OCI-LY7 (cell line): ENCODE results near the gene SYNPO2. TPM values are rescaled to one million over a fixed set of nuclear protein-coding genes. Genes with fewer than 3 reads are reported as not detected.

Source experiments
- BruUV-seq: library from RNA; stranded (reverse); fragments of 400-500 nt; replicated peaks from 2 replicates; lab custom pipeline; 2021; lab: Mats Ljungman, UMichigan
- CTCF ChIA-PET: fragments of 300-600 bp; sonication (Branson Sonifier 250); formaldehyde crosslinking; loops from one replicate; lab custom pipeline; 2022; ENCODE audit warnings: antibody characterized with exemption; ENCODE audit not compliant: unreplicated experiment; lab: Charles Lee
- POLR2A ChIA-PET: fragments of 300-600 bp; sonication (Branson Sonifier 250); formaldehyde crosslinking; loops from one replicate; lab custom pipeline; 2022; ENCODE audit warnings: antibody characterized with exemption; lab: Charles Lee
- DNase-seq: peaks from one replicate; pipeline ENCODE4 v3.0.0-alpha.2; 2015; ENCODE audit warnings: low spot score
- H2AFZ ChIP-seq: fragments of 200-600 bp; sonication (generic), shearing (Covaris generic); 2 replicates; pipeline ENCODE4 v1.6.1; 2014; ENCODE audit warnings: mild to moderate bottlenecking, antibody characterized with exemption, low read length, moderate library complexity
- H3K27ac ChIP-seq: fragments of 200-600 bp; sonication (generic); 2 replicates; pipeline ENCODE4 v1.5.1; 2014; ENCODE audit warnings: mixed run types, low read depth, mild to moderate bottlenecking, moderate library complexity, low read length, inconsistent platforms; ENCODE audit not compliant: poor library complexity, severe bottlenecking
- H3K36me3 ChIP-seq: fragments of 200-600 bp; sonication (generic); 2 replicates; pipeline ENCODE4 v1.6.1; 2014; ENCODE audit warnings: mild to moderate bottlenecking, antibody characterized with exemption, low read length, moderate library complexity, mixed read lengths; ENCODE audit not compliant: insufficient read depth
- H3K4me1 ChIP-seq: fragments of 200-600 bp; sonication (generic); 2 replicates; pipeline ENCODE4 v1.5.1; 2014; ENCODE audit warnings: mild to moderate bottlenecking, low read length; ENCODE audit not compliant: insufficient read depth, poor library complexity, severe bottlenecking
- H3K4me2 ChIP-seq: fragments of 200-600 bp; sonication (generic); 2 replicates; pipeline ENCODE4 v1.6.1; 2014; ENCODE audit warnings: mild to moderate bottlenecking, low read length
- H3K4me3 ChIP-seq: fragments of 200-600 bp; sonication (generic); 2 replicates; pipeline ENCODE4 v1.5.1; 2014; ENCODE audit warnings: mild to moderate bottlenecking, low read depth, low read length; ENCODE audit not compliant: poor library complexity, severe bottlenecking
- H3K79me2 ChIP-seq: fragments of 200-600 bp; sonication (generic); 2 replicates; pipeline ENCODE4 v1.6.1; 2016; ENCODE audit warnings: low read depth, mild to moderate bottlenecking, low read length, moderate library complexity, mixed read lengths; ENCODE audit not compliant: insufficient read depth
- H3K9me2 ChIP-seq: fragments of 200-600 bp; sonication (generic); 2 replicates; pipeline ENCODE4 v1.6.1; 2016; ENCODE audit warnings: mild to moderate bottlenecking, low read length, mixed read lengths; ENCODE audit not compliant: insufficient read depth
- H3K9me3 ChIP-seq: fragments of 200-600 bp; sonication (generic); 2 replicates; pipeline ENCODE4 v1.6.1; 2014; ENCODE audit warnings: mild to moderate bottlenecking, mixed run types, low read length, mixed read lengths
- H4K20me1 ChIP-seq: fragments of 200-600 bp; sonication (generic); 2 replicates; pipeline ENCODE4 v1.6.1; 2014; ENCODE audit warnings: mild to moderate bottlenecking, antibody characterized with exemption, low read length, moderate library complexity, mixed read lengths; ENCODE audit not compliant: insufficient read depth
- EZH2phosphoT487 ChIP-seq: fragments of 200-600 bp; sonication (generic); IDR thresholded peaks from 2 replicates; pipeline ENCODE4 v1.6.1; 2018; ENCODE audit warnings: low read depth, borderline replicate concordance, mild to moderate bottlenecking, mixed run types, antibody characterized with exemption, low read length, moderate library complexity, mixed read lengths
- intact Hi-C: fragments of 100-400 bp; cut with micrococcal nuclease; formaldehyde crosslinking; loops from one replicate; pipeline ENCODE4 v1.10.0; 2022; ENCODE audit not compliant: unreplicated experiment
- total RNA-seq, 2 experiments: library from RNA; depleted of rRNA in 1 of 2; stranded (reverse); fragments of >200 nt in 1 of 2; shearing (Covaris generic) in 1 of 2; gene quantifications; 2 replicates each; pipeline ENCODE4 v1.2.3, GENCODE V29; 2014 to 2022
- TF ChIP-seq, protein P1 (sequence below): fragments of 200-600 bp; sonication (generic); conservative IDR thresholded peaks from 2 replicates; pipeline ENCODE4 v1.5.1; 2014; ENCODE audit warnings: mild to moderate bottlenecking, antibody characterized with exemption, low read length, moderate library complexity, mixed read lengths

The SYNPO2 gene
- total RNA-seq, 2 experiments from 2014 or later = 0.11 to 0.19 TPM

DNA sequence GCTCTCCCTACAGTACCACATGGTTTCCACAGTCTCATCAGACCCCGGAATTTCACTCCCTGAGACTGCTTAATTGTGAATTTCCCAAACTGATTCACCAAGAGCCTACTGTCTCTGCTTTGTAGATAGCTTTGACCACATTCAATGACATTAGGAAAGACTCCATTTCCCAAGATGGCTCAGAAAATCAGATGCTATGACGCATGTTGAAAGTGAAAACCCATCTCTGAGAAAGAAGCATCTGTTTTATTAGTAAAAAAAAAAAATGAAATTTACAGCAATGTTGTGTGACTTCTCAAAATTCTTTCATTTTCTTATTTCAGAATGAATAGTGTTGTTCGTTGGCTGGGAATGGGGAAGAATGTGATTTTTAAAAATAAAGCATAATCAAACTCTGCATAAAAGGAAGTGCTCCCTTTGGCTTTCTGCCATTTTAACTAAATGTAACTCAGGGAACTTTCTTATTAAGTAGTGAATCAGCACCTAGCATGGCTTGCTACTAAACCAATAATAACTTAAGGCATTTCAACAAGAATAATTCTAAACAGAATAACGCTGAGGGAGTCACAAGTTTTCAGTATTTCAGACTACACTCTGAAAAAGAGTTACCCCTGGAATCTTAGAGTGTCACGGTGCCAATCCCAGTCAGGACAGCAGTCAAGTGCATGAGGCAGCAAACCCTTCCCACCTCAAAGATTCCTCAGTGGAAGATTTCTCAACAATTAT is 149.6 kb downstream of the SYNPO2 start:
- intact Hi-C loops = no loop called here
- BruUV-seq = no TSS peak

DNA sequence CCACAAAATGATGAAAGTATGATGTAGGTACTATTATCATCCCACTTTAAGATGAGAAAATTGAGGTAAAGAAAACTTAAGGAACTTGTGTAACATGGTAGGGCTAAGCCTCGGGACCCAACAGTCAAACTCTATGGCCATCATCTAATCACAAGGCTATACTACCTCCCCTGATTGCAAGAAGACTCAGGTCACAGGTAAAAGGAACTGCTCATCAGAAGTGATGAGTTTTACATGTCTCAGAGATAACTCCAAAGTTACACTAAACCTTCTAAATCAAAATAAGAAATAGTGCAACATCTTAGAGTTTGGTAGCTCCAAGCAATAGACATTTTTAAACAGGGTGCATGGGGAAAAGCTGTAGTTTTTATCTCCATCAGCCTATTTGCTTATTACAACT is 150.5 kb downstream of the SYNPO2 start:
- Histone ChIP-seq H3K9me3 (no peaks in the 10 kb centered on the region), H3K36me3 (no peaks in the 10 kb centered on the region), H3K9me2 (no peaks in the 10 kb centered on the region), H4K20me1 (no peaks in the 10 kb centered on the region), H3K4me2 (no peak overlapping the region), H3K27ac (no peak overlapping the region), H3K4me3 (no peak overlapping the region), H2AFZ (no peak overlapping the region; the same call in 1 of the 2 replicates), H3K4me1 (peaks cover 25% of the 10 kb centered on the region), H3K79me2 (no peaks in the 10 kb centered on the region)
- no TSS peak for BruUV-seq
- intact Hi-C loops = no loop called here
- ChIA-PET CTCF (no interaction called here), POLR2A (interaction anchor here (0.6 to 1.1 kb wide), 3 partner anchors 10 to 569 kb away, joined by 3 read pairs; no protein-coding TSS in a partner anchor)
- no peak for TF ChIP-seq EZH2phosphoT487
- TF ChIP-seq, protein P1, sequence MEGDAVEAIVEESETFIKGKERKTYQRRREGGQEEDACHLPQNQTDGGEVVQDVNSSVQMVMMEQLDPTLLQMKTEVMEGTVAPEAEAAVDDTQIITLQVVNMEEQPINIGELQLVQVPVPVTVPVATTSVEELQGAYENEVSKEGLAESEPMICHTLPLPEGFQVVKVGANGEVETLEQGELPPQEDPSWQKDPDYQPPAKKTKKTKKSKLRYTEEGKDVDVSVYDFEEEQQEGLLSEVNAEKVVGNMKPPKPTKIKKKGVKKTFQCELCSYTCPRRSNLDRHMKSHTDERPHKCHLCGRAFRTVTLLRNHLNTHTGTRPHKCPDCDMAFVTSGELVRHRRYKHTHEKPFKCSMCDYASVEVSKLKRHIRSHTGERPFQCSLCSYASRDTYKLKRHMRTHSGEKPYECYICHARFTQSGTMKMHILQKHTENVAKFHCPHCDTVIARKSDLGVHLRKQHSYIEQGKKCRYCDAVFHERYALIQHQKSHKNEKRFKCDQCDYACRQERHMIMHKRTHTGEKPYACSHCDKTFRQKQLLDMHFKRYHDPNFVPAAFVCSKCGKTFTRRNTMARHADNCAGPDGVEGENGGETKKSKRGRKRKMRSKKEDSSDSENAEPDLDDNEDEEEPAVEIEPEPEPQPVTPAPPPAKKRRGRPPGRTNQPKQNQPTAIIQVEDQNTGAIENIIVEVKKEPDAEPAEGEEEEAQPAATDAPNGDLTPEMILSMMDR = no peak
- DNase-seq = no peak

More for the DNA sequence above, 149.6 kb downstream of the SYNPO2 start:
- Histone ChIP-seq H3K79me2 (no peaks in the 10 kb centered on the region), H3K4me1 (peaks cover 34% of the 10 kb centered on the region), H3K4me3 (no peak overlapping the region), H3K9me3 (no peaks in the 10 kb centered on the region), H4K20me1 (no peaks in the 10 kb centered on the region), H3K4me2 (no peak overlapping the region), H3K36me3 (no peaks in the 10 kb centered on the region), H2AFZ (no peak overlapping the region; the same call in 1 of the 2 replicates), H3K27ac (no peak overlapping the region), H3K9me2 (no peaks in the 10 kb centered on the region)
- DNase-seq = no peak
- ChIA-PET POLR2A (interaction anchor here (0.7 kb wide), 2 partner anchors 10 to 251 kb away, joined by 3 to 4 read pairs; no protein-coding TSS in a partner anchor), CTCF (no interaction called here)
- TF ChIP-seq, protein P1 = no peak
- TF ChIP-seq EZH2phosphoT487 = no peak

DNA sequence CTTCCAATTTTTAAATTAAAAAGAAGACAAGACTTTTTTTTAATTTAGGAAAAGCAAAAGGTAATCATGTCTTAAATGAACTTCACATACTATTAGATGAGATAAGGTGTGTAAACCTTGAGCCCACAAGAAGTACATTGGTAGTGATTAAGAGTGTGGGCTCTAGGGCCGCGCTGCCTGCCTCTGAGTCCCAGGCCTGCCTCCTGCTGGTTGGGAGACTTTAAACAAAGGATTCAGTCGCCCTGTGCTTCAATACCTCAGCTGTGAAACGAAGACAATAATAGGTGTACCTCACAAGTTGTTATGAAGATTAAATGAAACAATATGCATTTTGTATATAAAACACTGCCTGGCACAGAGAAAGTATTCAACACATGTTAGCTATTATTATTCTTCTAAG is 151.1 kb downstream of the SYNPO2 start:
- intact Hi-C loops = no loop called here
- ChIA-PET CTCF (no interaction called here), POLR2A (interaction anchor here (0.6 to 2.0 kb wide), 8 partner anchors 9 to 500 kb away, joined by 3 to 6 read pairs (median 3); partner anchors contain the start of gene USP53)
- no peaks in the 10 kb centered on the region for H4K20me1 ChIP-seq
- no peak for TF ChIP-seq EZH2phosphoT487
- TF ChIP-seq, protein P1 = peak; percentile 59
- peaks cover 22% of the 10 kb centered on the region for H3K4me1 ChIP-seq
- H2AFZ ChIP-seq = no peak overlapping the region; the same call in 1 of the 2 replicates
- no peak overlapping the region for H3K4me2 ChIP-seq
- no peaks in the 10 kb centered on the region for H3K9me2 ChIP-seq
- no peaks in the 10 kb centered on the region for H3K79me2 ChIP-seq
- no peaks in the 10 kb centered on the region for H3K36me3 ChIP-seq
- peak; percentile 13 for DNase-seq
- H3K4me3 ChIP-seq = no peak overlapping the region
- H3K9me3 ChIP-seq = no peaks in the 10 kb centered on the region
- BruUV-seq = no TSS peak
- H3K27ac ChIP-seq = no peak overlapping the region
